ENCODE results near the gene ZNF536.

Gene ZNF536

DNA sequence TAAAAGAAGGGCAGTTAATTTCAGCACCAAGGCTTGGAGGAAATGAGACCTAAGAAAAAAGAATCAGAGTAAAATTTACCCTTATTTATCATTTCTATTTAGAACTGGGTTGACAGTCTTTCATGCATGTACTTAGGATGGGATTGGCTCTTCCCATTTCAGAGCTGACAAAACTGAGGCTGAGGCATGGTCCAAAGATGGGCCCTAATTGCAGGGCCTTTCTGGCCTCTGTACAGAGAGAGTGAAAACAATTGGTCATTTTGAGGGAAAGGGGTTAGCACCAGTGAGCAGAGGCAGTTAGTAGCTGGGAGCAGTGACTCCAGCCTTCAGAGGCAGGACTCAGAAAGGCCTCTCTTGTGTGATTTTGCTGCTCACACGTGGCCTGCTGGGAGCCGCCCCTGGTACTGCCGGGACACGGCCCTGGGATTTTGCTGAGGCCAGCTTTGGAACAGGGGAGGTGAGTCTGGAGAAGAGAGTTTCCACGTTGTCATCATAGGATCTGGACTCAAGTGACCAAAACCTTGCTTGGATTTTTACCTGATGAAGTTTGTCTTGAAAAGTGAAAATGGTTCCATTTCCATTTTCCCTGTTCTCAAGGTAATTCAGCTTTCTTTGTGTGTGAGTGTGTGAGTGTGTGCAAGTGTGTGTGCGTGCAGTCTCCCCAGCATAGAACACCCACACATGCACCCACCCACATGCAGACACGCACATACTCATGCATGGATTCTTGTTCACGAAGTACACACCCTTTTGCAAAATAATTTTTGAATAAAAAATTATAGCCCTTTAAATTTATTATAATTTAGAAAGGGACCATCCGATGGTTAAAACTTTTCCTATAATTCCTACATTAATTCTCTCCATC, at the start of gene ZNF536:
Gene ZNF536, plus strand, starts transcription at position 425 of the 865 bp plus-strand sequence. CDS start 71,179 bp downstream, outside the sequence.
- Histone ChIP-seq H3K9ac (ENCODE audit: low read length in 2 of 2) (no peak within 1 kb of the TSS), H3K4me1 (ENCODE audit: control insufficient read depth, insufficient read depth, low read length) (no peaks in the 10 kb centered on the region), H3K4me3 (ENCODE audit: low read length in 2 of 2) (no peak within 1 kb of the TSS), H3K27me3 (ENCODE audit: control insufficient read depth in 1 of 2, insufficient read depth in 2 of 2, low read length in 2 of 2) (peaks cover 14 to 29% of the 10 kb centered on the region in 2 donors), H3K36me3 (ENCODE audit: control insufficient read depth in 2 of 2, insufficient read depth in 2 of 2, low read length in 2 of 2) (no peaks in the 10 kb centered on the region), H3K9me3 (ENCODE audit: control insufficient read depth in 2 of 2, low read length in 2 of 2) (peaks cover 0 to 3% of the 10 kb centered on the region in 2 donors), H3K27ac (ENCODE audit: low read length) (no peak within 1 kb of the TSS)

DNA sequence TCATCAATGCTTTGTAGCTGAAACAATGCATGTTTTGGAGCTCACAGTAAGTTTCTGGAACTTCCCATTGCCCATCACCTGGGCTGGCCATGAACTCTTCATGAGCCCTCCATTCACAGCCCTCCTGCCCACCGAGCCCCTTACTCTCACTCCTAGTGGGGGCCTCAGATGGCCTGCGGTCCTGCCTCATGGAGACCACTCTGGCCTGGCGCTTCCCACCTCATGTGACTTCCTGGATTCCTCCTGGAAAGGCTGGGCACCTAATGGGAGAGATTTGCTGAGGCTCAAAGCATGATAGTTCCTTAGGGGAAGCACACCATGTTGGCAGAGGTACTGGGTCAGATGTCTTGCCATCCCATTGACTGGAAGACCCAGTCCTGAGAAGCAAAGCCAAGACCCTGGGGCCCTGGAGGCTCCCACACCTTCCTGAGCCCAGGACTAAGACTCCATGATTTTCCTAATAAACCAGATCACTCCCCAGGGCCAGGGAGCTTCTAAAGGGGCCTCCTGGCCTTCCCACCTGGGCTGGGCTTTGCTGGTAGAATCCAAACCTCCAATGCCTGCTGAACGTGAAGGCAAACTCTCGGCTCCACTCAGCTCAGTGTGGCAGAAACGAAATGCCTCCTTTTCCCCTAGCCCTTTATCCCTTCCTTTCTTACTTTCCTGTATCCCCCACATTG, 49.4 kb upstream of the ZNF536 start:
- Histone ChIP-seq H3K9me3 (ENCODE audit: control insufficient read depth in 2 of 2, low read length in 2 of 2) (peaks cover 0 to 3% of the 10 kb centered on the region in 2 donors), H3K9ac (ENCODE audit: low read length in 2 of 2) (no peak overlapping the region)

DNA sequence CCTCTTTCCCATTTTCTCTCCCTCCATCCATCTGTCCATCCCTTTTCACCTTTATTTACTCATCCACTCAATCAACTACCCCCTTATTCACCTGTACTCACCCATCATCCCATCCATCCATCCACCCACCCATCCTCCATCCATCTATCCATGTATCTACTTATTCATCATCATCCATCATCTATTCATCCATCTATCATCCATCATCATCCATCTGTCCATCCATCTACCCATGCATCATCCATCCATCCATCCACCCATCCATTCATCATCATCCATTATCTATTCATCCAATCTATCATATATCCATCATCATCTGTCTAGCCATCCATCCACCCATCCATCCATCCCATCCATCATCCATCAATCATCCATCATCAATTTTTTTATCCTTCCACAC, 48.3 kb upstream of the ZNF536 start:
- Histone ChIP-seq H3K4me1 (ENCODE audit: control insufficient read depth, insufficient read depth, low read length) (no peaks in the 10 kb centered on the region), H3K9ac (ENCODE audit: low read length in 2 of 2) (no peak overlapping the region), H3K9me3 (ENCODE audit: control insufficient read depth in 2 of 2, low read length in 2 of 2) (no peaks in the 10 kb centered on the region), H3K27ac (ENCODE audit: low read length) (no peak overlapping the region), H3K36me3 (ENCODE audit: control insufficient read depth in 2 of 2, insufficient read depth in 2 of 2, low read length in 2 of 2) (no peaks in the 10 kb centered on the region), H3K4me3 (ENCODE audit: low read length in 2 of 2) (no peak overlapping the region), H3K27me3 (ENCODE audit: control insufficient read depth in 1 of 2, insufficient read depth in 2 of 2, low read length in 2 of 2) (no peaks in the 10 kb centered on the region)

More for the DNA sequence above, 49.4 kb upstream of the ZNF536 start:
- Histone ChIP-seq H3K4me3 (ENCODE audit: low read length in 2 of 2) (no peak overlapping the region), H3K4me1 (ENCODE audit: control insufficient read depth, insufficient read depth, low read length) (no peaks in the 10 kb centered on the region), H3K27ac (ENCODE audit: low read length) (no peak overlapping the region), H3K36me3 (ENCODE audit: control insufficient read depth in 2 of 2, insufficient read depth in 2 of 2, low read length in 2 of 2) (no peaks in the 10 kb centered on the region), H3K27me3 (ENCODE audit: control insufficient read depth in 1 of 2, insufficient read depth in 2 of 2, low read length in 2 of 2) (no peaks in the 10 kb centered on the region)

DNA sequence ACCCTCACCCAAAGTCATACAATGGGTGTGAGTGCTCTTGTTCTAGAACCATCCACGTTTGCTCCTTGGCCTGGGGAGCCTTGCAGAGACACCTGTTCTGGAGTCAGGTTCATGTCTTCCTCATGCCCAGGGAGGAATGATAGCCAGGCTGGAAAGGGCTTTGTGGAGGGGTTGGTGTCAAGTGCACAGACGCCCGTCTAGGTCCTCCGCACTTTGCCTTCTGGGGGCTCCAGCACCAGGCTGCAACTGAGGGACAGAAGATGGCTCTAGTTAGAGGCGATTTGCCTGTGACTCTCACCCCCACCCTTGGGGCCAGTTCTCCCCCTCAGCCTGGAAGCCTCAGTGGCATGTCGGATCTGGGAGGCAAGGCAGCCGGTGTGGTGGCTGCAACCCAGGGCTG, 47.2 kb upstream of the ZNF536 start:
- H3K36me3 ChIP-seq (ENCODE audit: control insufficient read depth in 2 of 2, insufficient read depth in 2 of 2, low read length in 2 of 2), result no peaks in the 10 kb centered on the region
- H3K27ac ChIP-seq (ENCODE audit: low read length), result no peak overlapping the region
- H3K9ac ChIP-seq (ENCODE audit: low read length in 2 of 2), result no peak overlapping the region
- H3K4me1 ChIP-seq (ENCODE audit: control insufficient read depth, insufficient read depth, low read length), result no peaks in the 10 kb centered on the region
- H3K9me3 ChIP-seq (ENCODE audit: control insufficient read depth in 2 of 2, low read length in 2 of 2), result no peaks in the 10 kb centered on the region
- H3K27me3 ChIP-seq (ENCODE audit: control insufficient read depth in 1 of 2, insufficient read depth in 2 of 2, low read length in 2 of 2), result no peaks in the 10 kb centered on the region
- no peak overlapping the region for H3K4me3 ChIP-seq (ENCODE audit: low read length in 2 of 2)

DNA sequence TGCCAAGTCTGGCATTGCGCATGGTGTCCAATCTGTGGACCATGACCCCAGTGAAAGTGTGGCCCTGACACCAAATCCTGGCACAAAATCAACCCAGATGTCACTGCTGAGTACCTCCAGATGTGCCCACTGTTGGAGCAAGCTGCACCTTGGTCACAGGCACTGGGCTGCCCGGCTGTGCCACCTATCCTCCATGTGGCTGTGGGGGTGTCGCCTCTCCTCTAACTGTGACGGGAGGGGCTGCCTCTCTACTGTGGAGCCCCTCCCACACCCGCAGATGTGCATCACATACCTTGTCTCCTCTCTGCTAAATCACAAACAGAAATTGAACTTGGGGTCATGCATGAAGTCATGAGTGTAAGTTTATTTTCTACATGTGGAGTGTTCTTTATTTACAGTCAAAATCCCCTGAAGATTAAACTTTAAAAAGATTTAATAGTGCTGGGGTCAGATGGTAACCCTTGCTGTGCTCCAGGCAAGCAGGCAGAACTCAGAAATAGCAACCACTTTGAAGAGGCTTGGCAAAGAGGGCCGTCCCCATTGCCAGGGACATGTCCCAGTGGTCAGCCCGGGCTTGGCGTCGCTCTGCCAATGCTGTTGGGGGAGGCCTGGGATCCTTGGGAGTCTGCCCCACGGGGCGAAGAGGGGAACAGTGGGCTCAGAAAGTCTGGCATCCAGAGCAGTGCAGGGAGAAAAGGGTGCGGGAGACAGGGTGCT, 46.4 kb upstream of the ZNF536 start:
- Histone ChIP-seq H3K9me3 (ENCODE audit: control insufficient read depth in 2 of 2, low read length in 2 of 2) (no peaks in the 10 kb centered on the region), H3K9ac (ENCODE audit: low read length in 2 of 2) (no peak overlapping the region), H3K36me3 (ENCODE audit: control insufficient read depth in 2 of 2, insufficient read depth in 2 of 2, low read length in 2 of 2) (no peaks in the 10 kb centered on the region), H3K27ac (ENCODE audit: low read length) (no peak overlapping the region), H3K4me3 (ENCODE audit: low read length in 2 of 2) (no peak overlapping the region), H3K4me1 (ENCODE audit: control insufficient read depth, insufficient read depth, low read length) (no peaks in the 10 kb centered on the region), H3K27me3 (ENCODE audit: control insufficient read depth in 1 of 2, insufficient read depth in 2 of 2, low read length in 2 of 2) (no peaks in the 10 kb centered on the region)

DNA sequence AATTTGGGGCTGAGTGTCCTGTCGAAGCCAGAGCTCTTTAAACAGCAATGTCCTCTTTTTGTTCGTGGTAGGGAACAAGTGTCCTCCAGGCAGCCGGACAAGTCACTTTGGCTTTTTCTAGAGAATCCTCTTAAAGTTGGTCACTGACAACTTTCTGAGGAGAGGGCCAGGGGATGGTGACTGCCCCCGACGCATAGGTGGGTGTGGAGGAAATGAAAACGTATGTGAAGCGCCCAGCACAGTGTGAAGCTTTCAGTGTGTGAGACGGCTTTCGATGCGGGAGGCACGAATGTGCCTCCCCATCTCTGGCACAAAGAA, 45.8 kb upstream of the ZNF536 start:
- Histone ChIP-seq H3K27ac (ENCODE audit: low read length) (no peak overlapping the region), H3K9ac (ENCODE audit: low read length in 2 of 2) (no peak overlapping the region), H3K4me3 (ENCODE audit: low read length in 2 of 2) (no peak overlapping the region)

DNA sequence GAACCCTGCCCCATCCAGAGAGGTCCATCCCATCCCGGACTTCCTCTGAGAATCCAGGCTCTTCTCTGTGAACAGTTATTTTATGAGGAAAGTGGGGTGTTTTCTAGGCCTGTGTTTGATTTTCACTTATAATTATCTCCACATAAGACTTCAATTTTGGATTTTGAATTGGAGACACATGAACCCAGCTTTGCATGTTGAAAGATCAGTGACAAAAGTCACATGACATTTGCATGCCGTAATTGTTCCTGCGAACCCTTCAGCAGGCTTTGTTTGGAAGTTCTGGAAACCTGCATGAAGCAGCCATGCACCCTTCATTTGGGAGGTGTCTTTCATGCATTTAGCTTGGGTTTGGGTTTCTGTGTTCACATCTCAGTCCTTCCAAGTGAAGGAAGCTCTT, 44.9 kb upstream of the ZNF536 start:
- no peaks in the 10 kb centered on the region for H3K36me3 ChIP-seq (ENCODE audit: control insufficient read depth in 2 of 2, insufficient read depth in 2 of 2, low read length in 2 of 2)
- H3K9ac ChIP-seq (ENCODE audit: low read length in 2 of 2), result no peak overlapping the region
- H3K9me3 ChIP-seq (ENCODE audit: control insufficient read depth in 2 of 2, low read length in 2 of 2), result no peaks in the 10 kb centered on the region
- H3K4me1 ChIP-seq (ENCODE audit: control insufficient read depth, insufficient read depth, low read length), result no peaks in the 10 kb centered on the region
- no peak overlapping the region for H3K27ac ChIP-seq (ENCODE audit: low read length)
- no peaks in the 10 kb centered on the region for H3K27me3 ChIP-seq (ENCODE audit: control insufficient read depth in 1 of 2, insufficient read depth in 2 of 2, low read length in 2 of 2)
- H3K4me3 ChIP-seq (ENCODE audit: low read length in 2 of 2), result no peak overlapping the region

More for the DNA sequence above, 45.8 kb upstream of the ZNF536 start:
- Histone ChIP-seq H3K27me3 (ENCODE audit: control insufficient read depth in 1 of 2, insufficient read depth in 2 of 2, low read length in 2 of 2) (no peaks in the 10 kb centered on the region), H3K36me3 (ENCODE audit: control insufficient read depth in 2 of 2, insufficient read depth in 2 of 2, low read length in 2 of 2) (no peaks in the 10 kb centered on the region), H3K9me3 (ENCODE audit: control insufficient read depth in 2 of 2, low read length in 2 of 2) (no peaks in the 10 kb centered on the region), H3K4me1 (ENCODE audit: control insufficient read depth, insufficient read depth, low read length) (no peaks in the 10 kb centered on the region)

DNA sequence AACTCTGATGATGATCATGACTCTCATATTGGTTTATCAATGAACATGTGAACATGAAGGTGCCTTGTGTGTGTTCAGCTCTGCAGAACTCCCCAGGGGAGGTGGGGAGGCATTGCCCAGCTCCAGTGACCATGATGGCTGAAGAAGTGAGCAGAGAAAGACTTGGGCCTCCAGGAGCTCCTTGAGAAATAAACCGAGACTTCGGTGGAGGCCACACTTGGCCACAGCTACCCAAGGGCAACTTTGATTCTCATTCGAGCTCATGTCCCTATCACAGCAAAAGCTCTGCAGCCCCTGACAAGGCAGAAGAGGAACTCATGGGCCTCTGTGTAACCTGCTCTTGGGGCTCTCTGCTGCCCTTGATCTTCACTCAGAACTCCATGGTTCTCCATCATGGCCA, 44.1 kb upstream of the ZNF536 start:
- Histone ChIP-seq H3K9ac (ENCODE audit: low read length in 2 of 2) (no peak overlapping the region), H3K27me3 (ENCODE audit: control insufficient read depth in 1 of 2, insufficient read depth in 2 of 2, low read length in 2 of 2) (no peaks in the 10 kb centered on the region), H3K4me3 (ENCODE audit: low read length in 2 of 2) (no peak overlapping the region), H3K36me3 (ENCODE audit: control insufficient read depth in 2 of 2, insufficient read depth in 2 of 2, low read length in 2 of 2) (no peaks in the 10 kb centered on the region), H3K9me3 (ENCODE audit: control insufficient read depth in 2 of 2, low read length in 2 of 2) (no peaks in the 10 kb centered on the region), H3K4me1 (ENCODE audit: control insufficient read depth, insufficient read depth, low read length) (no peaks in the 10 kb centered on the region), H3K27ac (ENCODE audit: low read length) (no peak overlapping the region)

DNA sequence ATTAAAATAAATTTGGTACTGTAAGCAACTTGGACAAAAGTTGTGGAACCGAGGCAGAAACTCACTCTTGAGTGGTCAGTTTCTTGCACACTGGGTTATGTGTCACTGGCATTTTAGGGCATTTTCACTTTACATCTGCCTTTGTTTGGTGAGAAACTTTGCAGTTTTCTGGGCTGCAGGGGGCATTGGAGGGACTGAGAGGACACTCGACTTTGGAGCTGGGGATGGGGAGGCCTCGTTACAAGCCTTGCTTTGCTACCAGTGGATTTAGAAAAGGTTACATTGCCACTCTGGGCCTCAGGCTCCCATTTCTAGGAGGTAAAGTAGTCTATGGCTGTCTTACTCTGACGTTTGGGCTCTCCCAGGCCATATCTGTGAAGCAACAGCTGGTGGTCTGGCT, 41.9 kb upstream of the ZNF536 start:
- Histone ChIP-seq H3K4me3 (ENCODE audit: low read length in 2 of 2) (no peak overlapping the region), H3K9ac (ENCODE audit: low read length in 2 of 2) (no peak overlapping the region), H3K4me1 (ENCODE audit: control insufficient read depth, insufficient read depth, low read length) (no peaks in the 10 kb centered on the region), H3K27ac (ENCODE audit: low read length) (no peak overlapping the region), H3K27me3 (ENCODE audit: control insufficient read depth in 1 of 2, insufficient read depth in 2 of 2, low read length in 2 of 2) (no peaks in the 10 kb centered on the region), H3K9me3 (ENCODE audit: control insufficient read depth in 2 of 2, low read length in 2 of 2) (no peaks in the 10 kb centered on the region), H3K36me3 (ENCODE audit: control insufficient read depth in 2 of 2, insufficient read depth in 2 of 2, low read length in 2 of 2) (no peaks in the 10 kb centered on the region)

DNA sequence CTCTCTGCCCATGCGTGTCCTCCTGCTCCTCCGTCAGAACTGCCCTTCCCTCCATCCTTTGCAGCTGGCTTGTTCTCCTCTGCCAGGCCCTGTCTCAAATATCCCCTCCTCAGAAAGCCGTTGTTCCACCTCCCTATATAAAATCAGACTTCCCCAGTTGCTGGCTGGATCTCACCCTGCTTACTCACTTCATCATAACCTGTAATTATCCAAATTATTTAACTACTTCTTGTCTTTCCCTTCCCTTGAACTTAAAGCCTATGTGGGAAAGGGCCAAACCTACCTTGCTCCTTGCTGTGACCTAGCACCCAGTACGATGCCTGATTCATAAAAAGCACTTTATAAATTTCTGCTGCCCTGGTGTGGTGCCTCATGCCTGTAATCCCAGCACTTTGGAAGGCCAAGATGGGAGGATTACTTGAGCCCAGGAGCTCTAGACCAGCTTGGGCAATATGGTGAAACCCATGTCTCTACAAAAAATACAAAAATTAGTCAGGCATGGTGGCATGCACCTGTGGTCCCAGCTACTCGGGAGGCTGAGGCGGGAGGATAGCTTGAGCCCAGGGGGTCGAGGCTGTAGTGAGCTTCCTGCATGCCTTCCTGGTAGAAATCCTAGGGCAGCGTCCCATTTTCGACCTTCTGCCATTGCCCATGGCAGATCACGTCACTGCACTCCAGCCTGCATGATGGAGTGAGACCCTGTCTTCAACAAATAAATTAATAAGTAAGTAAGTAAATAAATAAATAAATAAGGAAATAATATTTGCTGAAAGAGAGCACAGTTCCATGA, 39.5 kb upstream of the ZNF536 start:
- H3K27me3 ChIP-seq (ENCODE audit: control insufficient read depth in 1 of 2, insufficient read depth in 2 of 2, low read length in 2 of 2), result no peaks in the 10 kb centered on the region
- H3K36me3 ChIP-seq (ENCODE audit: control insufficient read depth in 2 of 2, insufficient read depth in 2 of 2, low read length in 2 of 2), result no peaks in the 10 kb centered on the region
- no peaks in the 10 kb centered on the region for H3K9me3 ChIP-seq (ENCODE audit: control insufficient read depth in 2 of 2, low read length in 2 of 2)
- H3K4me1 ChIP-seq (ENCODE audit: control insufficient read depth, insufficient read depth, low read length), result no peaks in the 10 kb centered on the region
- H3K27ac ChIP-seq (ENCODE audit: low read length), result no peak overlapping the region
- H3K4me3 ChIP-seq (ENCODE audit: low read length in 2 of 2), result no peak overlapping the region
- no peak overlapping the region for H3K9ac ChIP-seq (ENCODE audit: low read length in 2 of 2)
